BE2C (cell line): Measurements from ENCODE around the gene TAF4.
"Not testable (repeated sequence)": the region's sequence is repeated elsewhere in the genome, so short reads cannot be mapped to it uniquely, and the experiment has no call there.

Experiments used
- DNase-seq: peaks from one replicate; pipeline ENCODE4 v3.0.0-alpha.2; 2020
- H3K27me3 ChIP-seq: fragments of 250-450 bp; sonication (Bioruptor Pico); 2 replicates; pipeline ENCODE4 v1.5.1; 2020; ENCODE audit warnings: mild to moderate bottlenecking
- H3K36me3 ChIP-seq: fragments of 250-450 bp; sonication (Bioruptor Pico); 2 replicates; pipeline ENCODE4 v1.5.1; 2020; ENCODE audit warnings: mild to moderate bottlenecking
- H3K4me1 ChIP-seq: fragments of 250-450 bp; sonication (Bioruptor Pico); 2 replicates; pipeline ENCODE4 v1.5.1; 2020
- H3K4me3 ChIP-seq: 2 replicates; pipeline ENCODE4 v1.5.1; 2011; ENCODE audit warnings: low read depth, low read length
- H3K9me3 ChIP-seq: fragments of 250-450 bp; sonication (Bioruptor Pico); 2 replicates; pipeline ENCODE4 v1.5.1; 2020
- TF ChIP-seq, protein P1 (sequence below): IDR thresholded peaks from 2 replicates; pipeline ENCODE4 v1.5.1; 2012; ENCODE audit warnings: mild to moderate bottlenecking, low read depth, low read length

Gene TAF4

DNA sequence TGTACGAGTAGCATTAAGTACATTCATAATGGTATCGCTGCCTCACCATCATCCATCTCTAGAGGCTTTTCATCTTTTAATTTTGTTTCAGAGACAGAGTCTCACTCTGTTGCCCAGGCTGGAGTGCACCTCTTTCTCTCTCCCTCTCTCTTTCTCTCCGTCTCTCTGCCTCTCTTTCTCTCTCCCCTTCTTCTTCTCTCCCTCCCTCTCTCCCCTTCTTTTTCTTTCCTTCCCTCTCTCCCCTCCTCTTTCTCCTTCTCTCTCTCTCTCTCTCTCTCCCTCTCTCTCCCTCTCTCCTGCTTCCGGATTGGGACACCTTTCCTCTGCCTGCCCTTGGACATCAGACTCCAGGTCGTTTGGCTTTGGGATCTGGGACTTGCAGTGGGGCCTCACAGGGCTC lies 17.6 kb upstream of the TAF4 start:
- H3K4me1 ChIP-seq, result no peaks in the 10 kb centered on the region

DNA sequence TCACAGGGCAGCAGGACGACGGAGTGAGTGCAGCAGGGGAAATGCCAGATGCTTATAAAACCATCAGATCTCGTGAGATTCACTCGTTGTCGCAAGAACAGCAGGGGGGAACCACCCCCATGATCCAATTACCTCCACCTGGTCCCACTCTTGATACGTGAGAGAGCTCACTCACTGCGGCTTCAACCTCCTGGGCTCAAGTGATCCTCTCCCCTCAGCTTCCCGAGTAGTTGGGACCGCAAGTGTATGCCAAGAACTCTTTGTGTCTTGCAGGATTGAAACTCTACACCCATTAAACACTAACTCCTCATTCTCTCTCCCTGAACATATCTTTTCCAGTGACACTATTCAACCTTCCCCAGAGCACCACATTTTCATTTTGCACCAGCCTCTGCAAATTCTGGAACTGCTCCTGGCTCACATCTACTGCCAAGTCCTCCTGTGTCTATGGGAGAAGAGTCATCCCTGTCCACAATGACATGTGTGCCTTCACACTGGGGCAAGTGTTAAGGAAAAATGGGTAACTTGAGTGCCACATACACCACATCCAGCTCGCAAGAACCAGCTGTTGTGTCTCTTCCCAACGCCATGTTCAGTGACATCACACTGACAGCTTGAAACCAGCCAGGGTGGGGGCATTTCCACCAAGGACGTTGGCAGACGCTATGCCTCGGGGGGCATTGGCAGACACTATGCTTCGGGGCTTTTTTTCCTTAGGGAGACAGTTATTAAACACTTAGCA lies 14.7 kb upstream of the TAF4 start:
- no peak for DNase-seq
- TF ChIP-seq, protein P1, sequence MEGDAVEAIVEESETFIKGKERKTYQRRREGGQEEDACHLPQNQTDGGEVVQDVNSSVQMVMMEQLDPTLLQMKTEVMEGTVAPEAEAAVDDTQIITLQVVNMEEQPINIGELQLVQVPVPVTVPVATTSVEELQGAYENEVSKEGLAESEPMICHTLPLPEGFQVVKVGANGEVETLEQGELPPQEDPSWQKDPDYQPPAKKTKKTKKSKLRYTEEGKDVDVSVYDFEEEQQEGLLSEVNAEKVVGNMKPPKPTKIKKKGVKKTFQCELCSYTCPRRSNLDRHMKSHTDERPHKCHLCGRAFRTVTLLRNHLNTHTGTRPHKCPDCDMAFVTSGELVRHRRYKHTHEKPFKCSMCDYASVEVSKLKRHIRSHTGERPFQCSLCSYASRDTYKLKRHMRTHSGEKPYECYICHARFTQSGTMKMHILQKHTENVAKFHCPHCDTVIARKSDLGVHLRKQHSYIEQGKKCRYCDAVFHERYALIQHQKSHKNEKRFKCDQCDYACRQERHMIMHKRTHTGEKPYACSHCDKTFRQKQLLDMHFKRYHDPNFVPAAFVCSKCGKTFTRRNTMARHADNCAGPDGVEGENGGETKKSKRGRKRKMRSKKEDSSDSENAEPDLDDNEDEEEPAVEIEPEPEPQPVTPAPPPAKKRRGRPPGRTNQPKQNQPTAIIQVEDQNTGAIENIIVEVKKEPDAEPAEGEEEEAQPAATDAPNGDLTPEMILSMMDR, result no peak
- H3K9me3 ChIP-seq, result peaks cover 6% of the 10 kb centered on the region; the same call in 1 of the 2 replicates
- no peaks in the 10 kb centered on the region for H3K4me1 ChIP-seq
- H3K4me3 ChIP-seq, result no peak overlapping the region
- H3K27me3 ChIP-seq, result no peaks in the 10 kb centered on the region; the same call in 1 of the 2 replicates
- H3K36me3 ChIP-seq, result no peaks in the 10 kb centered on the region

More for the DNA sequence above, 17.6 kb upstream of the TAF4 start:
- DNase-seq, result no peak
- Histone ChIP-seq H3K9me3 (no peaks in the 10 kb centered on the region), H3K27me3 (no peaks in the 10 kb centered on the region; the same call in 1 of the 2 replicates), H3K36me3 (no peaks in the 10 kb centered on the region), H3K4me3 (no peak overlapping the region)
- TF ChIP-seq, protein P1, result no peak

DNA sequence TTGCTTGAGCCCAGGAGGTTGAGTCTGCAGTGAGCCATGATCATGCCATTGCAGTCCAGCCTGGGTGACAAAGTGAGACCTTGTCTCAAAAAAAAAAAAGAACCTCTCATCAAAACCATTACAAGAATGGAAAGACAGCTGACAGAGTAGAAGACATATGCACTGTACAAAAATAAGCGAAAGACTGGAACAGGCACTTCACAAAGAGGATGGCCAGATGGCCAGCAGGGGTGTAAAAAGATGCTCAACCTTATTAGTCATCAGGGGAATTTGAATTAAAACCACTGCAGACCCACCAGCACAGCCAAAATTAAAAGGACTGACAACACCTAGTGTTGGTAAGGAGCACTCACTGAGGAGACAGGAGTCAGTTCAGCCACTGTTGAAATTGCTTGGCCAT lies 13.5 kb upstream of the TAF4 start:
- TF ChIP-seq, protein P1, result no peak
- Histone ChIP-seq H3K27me3 (no peaks in the 10 kb centered on the region; the same call in 1 of the 2 replicates), H3K4me3 (no peak overlapping the region), H3K9me3 (peaks cover 6% of the 10 kb centered on the region; the same call in 1 of the 2 replicates), H3K36me3 (no peaks in the 10 kb centered on the region), H3K4me1 (no peaks in the 10 kb centered on the region)
- DNase-seq, result no peak

DNA sequence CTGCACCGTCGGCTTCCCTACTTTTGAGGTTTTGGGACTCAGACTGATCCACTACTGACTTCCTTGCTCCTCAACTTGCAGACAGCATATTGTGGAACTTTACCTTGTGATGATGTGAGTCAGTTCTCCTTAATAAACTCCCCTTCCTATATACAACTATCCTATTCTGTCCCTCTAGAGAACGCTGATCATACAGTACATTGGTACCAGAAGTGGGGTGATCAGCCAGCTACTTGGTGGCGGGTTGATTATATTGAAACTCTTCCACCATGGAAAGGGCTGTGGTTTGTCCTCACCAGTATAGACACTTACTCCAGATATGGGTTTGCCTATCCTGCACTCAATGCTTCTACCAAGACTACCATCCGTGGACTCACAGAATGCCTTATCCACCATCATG lies 7.6 kb upstream of the TAF4 start:
- peaks cover 6% of the 10 kb centered on the region; the same call in 1 of the 2 replicates for H3K9me3 ChIP-seq
- H3K36me3 ChIP-seq, result no peaks in the 10 kb centered on the region
- no peak overlapping the region for H3K4me3 ChIP-seq
- no peaks in the 10 kb centered on the region for H3K27me3 ChIP-seq
- no peak for DNase-seq
- TF ChIP-seq, protein P1, result no peak
- H3K4me1 ChIP-seq, result no peaks in the 10 kb centered on the region

DNA sequence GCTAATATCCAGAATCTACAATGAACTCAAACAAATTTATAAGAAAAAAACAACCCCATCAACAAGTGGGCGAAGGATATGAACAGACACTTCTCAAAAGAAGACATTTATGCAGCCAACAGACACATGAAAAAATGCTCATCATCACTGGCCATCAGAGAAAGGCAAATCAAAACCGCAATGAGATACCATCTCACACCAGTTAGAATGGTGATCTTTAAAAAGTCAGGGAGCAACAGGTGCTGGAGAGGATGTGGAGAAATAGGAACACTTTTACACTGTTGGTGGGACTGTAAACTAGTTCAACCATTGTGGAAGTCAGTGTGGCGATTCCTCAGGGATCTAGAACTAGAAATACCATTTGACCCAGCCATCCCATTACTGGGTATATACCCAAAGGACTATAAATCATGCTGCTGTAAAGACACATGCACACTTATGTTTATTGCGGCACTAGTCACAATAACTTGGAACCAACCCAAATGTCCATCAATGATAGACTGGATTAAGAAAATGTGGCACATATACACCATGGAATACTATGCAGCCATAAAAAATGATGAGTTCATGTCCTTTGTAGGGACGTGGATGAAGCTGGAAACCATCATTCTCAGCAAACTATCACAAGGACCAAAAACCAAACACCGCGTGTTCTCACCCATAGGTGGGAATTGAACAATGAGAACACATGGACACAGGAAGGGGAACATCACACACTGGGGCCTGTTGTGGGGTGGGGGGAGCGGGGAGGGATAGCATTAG lies 6.2 kb upstream of the TAF4 start:
- H3K36me3 ChIP-seq, DNase-seq, H3K9me3 ChIP-seq, H3K4me1 ChIP-seq, H3K27me3 ChIP-seq, H3K4me3 ChIP-seq: not testable (repeated sequence)

- no peaks in the 10 kb centered on the region for H3K27me3 ChIP-seq
- TF ChIP-seq, protein P1, result no peak
- H3K4me3 ChIP-seq, result no peak overlapping the region
- no peaks in the 10 kb centered on the region; the same call in 1 of the 2 replicates for H3K9me3 ChIP-seq
- peaks cover 6% of the 10 kb centered on the region for H3K4me1 ChIP-seq
- DNase-seq, result no peak
- no peaks in the 10 kb centered on the region for H3K36me3 ChIP-seq
These were observed 4.1 kb upstream of the TAF4 start for GRCh38 chr20:62069741-62070216.
